Activated CD8-positive, alpha-beta T cell treated with anti-CD3 and anti-CD28 coated beads for 36 hours (primary cell): ENCODE measurements around the gene PLEKHN1. TPM values are rescaled to one million over a fixed set of nuclear protein-coding genes. Genes with fewer than 3 reads are reported as not detected.
"Not testable (repeated sequence)": the region's sequence is repeated elsewhere in the genome, so short reads cannot be mapped to it uniquely, and the experiment has no call there.

ENCODE experiments used
- ATAC-seq: fragments of 200-7000 bp; cut with Tn5 transposase; one replicate; pipeline ENCODE4 v1.10.0; 2021; ENCODE audit warnings: mild to moderate bottlenecking, moderate library complexity
- CTCF ChIA-PET: fragments of 350-600 bp; sonication (Branson Sonifier 250); formaldehyde crosslinking; loops from one replicate; lab custom pipeline; 2021; ENCODE audit warnings: antibody characterized with exemption; lab: Charles Lee
- POLR2A ChIA-PET: fragments of 350-600 bp; sonication (Branson Sonifier 250); formaldehyde crosslinking; loops from one replicate; lab custom pipeline; 2021; ENCODE audit warnings: antibody characterized with exemption; lab: Charles Lee
- DNase-seq: peaks from one replicate; pipeline ENCODE4 v3.0.0-alpha.2; 2020
- H3K27ac Mint-ChIP-seq: one replicate; pipeline ENCODE4 v1.8.0; 2021; ENCODE audit warnings: mild to moderate bottlenecking, mixed read lengths
- H3K27me3 Mint-ChIP-seq: one replicate; pipeline ENCODE4 v1.8.0; 2021; ENCODE audit warnings: mixed read lengths
- H3K36me3 Mint-ChIP-seq: one replicate; pipeline ENCODE4 v1.8.0; 2021; ENCODE audit warnings: low read depth, mixed read lengths
- H3K4me1 Mint-ChIP-seq: one replicate; pipeline ENCODE4 v1.8.0; 2021; ENCODE audit warnings: low read depth, mixed read lengths
- H3K4me3 Mint-ChIP-seq: one replicate; pipeline ENCODE4 v1.8.0; 2021; ENCODE audit warnings: mild to moderate bottlenecking, moderate library complexity, mixed read lengths
- H3K9me3 Mint-ChIP-seq: one replicate; pipeline ENCODE4 v1.8.0; 2021; ENCODE audit warnings: mixed read lengths
- CTCF ChIP-seq: fragments of 200-600 bp; IDR thresholded peaks from one replicate; pipeline ENCODE4 v1.8.0; 2022; ENCODE audit warnings: antibody characterized with exemption, mild to moderate bottlenecking
- intact Hi-C: fragments of 100-400 bp; cut with micrococcal nuclease; formaldehyde crosslinking; loops from one replicate; pipeline ENCODE4 v1.10.0; 2022
- total RNA-seq, 2 experiments: library from RNA; stranded (reverse); gene quantifications; one replicate each; pipeline ENCODE4 v1.2.3, GENCODE V29; 2021

Gene PLEKHN1
- total RNA-seq, 2 experiments from 2014 or later = 1.0 to 1.3 TPM

GRCh38 chr1:993379-993995 lies 27.2 kb downstream of the PLEKHN1 start:
- Mint-ChIP-seq H3K4me1 (peaks cover 22% of the 10 kb centered on the region), H3K4me3 (no peak overlapping the region), H3K9me3 (peaks cover 4% of the 10 kb centered on the region), H3K36me3 (no peaks in the 10 kb centered on the region), H3K27me3 (peaks cover 39% of the 10 kb centered on the region), H3K27ac (no peak overlapping the region)
- no peak for TF ChIP-seq CTCF
- intact Hi-C loops = no loop called here
- no peak for ATAC-seq
- ChIA-PET CTCF (interaction anchor here (1.0 to 4.2 kb wide), 7 partner anchors 9 to 129 kb away, joined by 3 to 37 read pairs (median 4); partner anchors contain the start of gene ISG15), POLR2A (interaction anchor here (2.1 kb wide), 1 partner anchor 34 kb away, joined by 6 read pairs; the partner anchor contains the start of gene NOC2L)
- no peak for DNase-seq

- H3K27me3 Mint-ChIP-seq = peaks cover 32% of the 10 kb centered on the region
- intact Hi-C loops, H3K36me3 Mint-ChIP-seq, H3K4me3 Mint-ChIP-seq, H3K27ac Mint-ChIP-seq, DNase-seq, H3K9me3 Mint-ChIP-seq, ATAC-seq: not testable (repeated sequence)
- ChIA-PET POLR2A (interaction anchor here (0.6 to 0.7 kb wide), 2 partner anchors 63 to 765 kb away, joined by 3 read pairs; no protein-coding TSS in a partner anchor), CTCF (interaction anchor here (1.2 to 4.2 kb wide), 5 partner anchors 8 to 128 kb away, joined by 3 to 37 read pairs (median 7); no protein-coding TSS in a partner anchor)
- peaks cover 22% of the 10 kb centered on the region for H3K4me1 Mint-ChIP-seq
Measured at GRCh38 chr1:994546-994945, 28.3 kb downstream of the PLEKHN1 start.

DNA sequence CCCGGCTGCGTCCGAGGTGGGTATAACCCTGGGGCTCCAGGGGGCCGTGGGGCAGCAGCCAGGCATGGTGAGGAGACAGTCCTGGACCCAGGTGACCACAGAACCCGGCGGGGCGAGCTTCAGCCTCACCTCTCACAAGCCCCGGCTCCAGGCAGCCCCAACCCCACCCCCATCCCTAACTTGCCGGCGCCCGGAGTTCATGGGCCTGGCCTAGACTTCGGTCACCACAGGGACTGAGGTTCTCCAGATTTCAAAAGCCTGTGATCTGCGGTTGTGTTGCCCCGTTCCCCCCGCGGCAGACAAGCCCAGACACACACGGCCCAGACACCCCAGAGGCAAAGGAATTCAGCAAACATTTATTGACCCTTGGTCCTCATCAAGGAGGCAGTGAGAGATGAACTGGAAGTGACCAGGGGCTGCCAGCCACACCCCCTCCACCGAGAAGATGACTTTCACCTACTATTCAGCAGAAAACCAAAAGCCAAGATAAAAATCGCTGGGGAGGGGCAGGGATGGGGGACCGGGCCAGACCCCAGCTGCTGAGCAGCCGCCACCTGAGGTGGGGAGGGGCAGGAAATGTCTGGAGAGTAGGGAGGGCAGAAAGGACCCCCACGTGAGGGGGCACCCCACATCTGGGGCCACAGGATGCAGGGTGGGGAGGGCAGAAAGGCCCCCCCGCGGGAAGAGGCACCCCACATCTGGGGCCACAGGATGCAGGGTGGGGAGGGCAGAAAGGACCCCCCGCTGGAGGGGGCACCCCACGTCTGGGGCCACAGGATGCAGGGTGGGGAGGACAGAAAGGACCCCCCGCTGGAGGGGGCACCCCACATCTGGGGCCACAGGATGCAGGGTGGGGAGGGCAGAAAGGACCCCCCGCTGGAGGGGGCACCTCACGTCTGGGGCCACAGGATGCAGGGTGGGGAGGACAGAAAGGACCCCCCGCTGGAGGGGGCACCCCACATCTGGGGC lies 29.7 kb downstream of the PLEKHN1 start:
- Mint-ChIP-seq H3K4me3 (no peak overlapping the region), H3K9me3 (peaks cover 4% of the 10 kb centered on the region), H3K27me3 (peaks cover 28% of the 10 kb centered on the region), H3K27ac (no peak overlapping the region), H3K36me3 (peaks cover 2% of the 10 kb centered on the region), H3K4me1 (peaks cover 26% of the 10 kb centered on the region)
- POLR2A ChIA-PET = interaction anchor here (0.7 to 1.4 kb wide), 3 partner anchors 10 to 13 kb away, joined by 3 to 4 read pairs (median 3); no protein-coding TSS in a partner anchor
- CTCF ChIA-PET = interaction anchor here (4.2 kb wide), 1 partner anchor 12 kb away, joined by 37 read pairs; no protein-coding TSS in a partner anchor
- DNase-seq (no peak), ATAC-seq (no peak)
- intact Hi-C loops = no loop called here
- TF ChIP-seq CTCF = no peak

DNA sequence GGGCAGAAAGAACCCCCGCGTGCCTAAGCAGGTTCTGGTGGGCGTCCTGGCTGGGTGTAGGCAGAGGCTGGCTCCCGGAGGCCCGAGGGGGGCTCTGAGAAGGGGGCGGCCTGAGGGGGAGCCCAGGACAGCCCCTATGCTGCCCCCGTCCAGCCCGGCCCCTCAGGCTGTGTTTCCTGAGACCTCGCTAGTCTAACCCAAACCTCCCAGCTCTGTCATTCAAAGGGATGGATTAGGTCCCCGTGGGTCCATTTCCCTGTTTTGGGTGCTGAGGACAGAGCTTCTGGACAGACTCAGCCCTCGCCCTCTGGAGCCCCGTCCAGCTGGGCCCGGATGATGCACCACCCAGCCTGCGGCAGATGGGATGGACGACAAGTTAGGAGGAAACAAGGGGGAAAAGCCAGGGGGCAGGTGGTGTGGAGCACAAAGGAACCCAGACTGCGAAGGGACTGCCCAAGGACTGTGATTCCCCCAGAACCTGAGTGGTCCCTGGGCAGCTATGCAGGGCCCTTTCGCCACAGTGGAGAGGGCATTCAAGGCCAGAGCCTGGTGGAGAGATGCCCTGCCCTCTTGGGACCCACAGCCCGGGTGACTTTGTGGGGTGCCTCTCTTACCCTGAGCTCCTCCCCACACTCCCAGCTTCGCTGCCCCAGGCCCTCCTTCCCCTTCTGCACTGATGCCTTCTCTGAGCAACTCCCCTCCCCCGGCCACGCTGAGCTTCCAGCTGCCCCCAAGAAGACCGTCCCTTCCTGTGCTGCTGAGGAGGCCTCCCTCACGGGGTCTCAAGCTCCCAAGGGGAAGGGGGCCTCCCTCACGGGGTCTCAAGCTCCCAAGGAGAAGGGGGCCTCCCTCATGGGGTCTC lies 30.8 kb downstream of the PLEKHN1 start:
- ATAC-seq = no peak
- Mint-ChIP-seq H3K36me3 (peaks cover 2% of the 10 kb centered on the region), H3K4me1 (peaks cover 20% of the 10 kb centered on the region), H3K27me3 (peaks cover 25% of the 10 kb centered on the region), H3K27ac (no peak overlapping the region), H3K9me3 (peaks cover 4% of the 10 kb centered on the region), H3K4me3 (no peak overlapping the region)
- TF ChIP-seq CTCF = no peak
- intact Hi-C loops = no loop called here
- no peak for DNase-seq
- ChIA-PET POLR2A (interaction anchor here (1.4 kb wide), 1 partner anchor 12 kb away, joined by 3 read pairs; no protein-coding TSS in a partner anchor), CTCF (interaction anchor here (1.1 kb wide), 1 partner anchor 13 kb away, joined by 6 read pairs; no protein-coding TSS in a partner anchor)
